ENCODE data around the gene PSMA1.

GRCh38 chr11:14455648-14456430 lies 64.3 kb downstream of the PSMA1 start:
- TF ChIP-seq JUND (IDR thresholded peaks at IDR 0.05; ENCODE audit: low read length): no peak
- no peak for TF ChIP-seq SIN3A (conservative IDR thresholded peaks at IDR 0.05 in 1 of 2, IDR thresholded peaks at IDR 0.05 in 1 of 2; ENCODE audit: low read depth in 1 of 2, low read length in 2 of 2)
- TF ChIP-seq CTCF (IDR thresholded peaks at IDR 0.05; ENCODE audit: control extremely low read depth in 1 of 3, insufficient read depth in 1 of 3, low read depth in 1 of 3, low read length in 3 of 3): no peak
- no peak for TF ChIP-seq TAF1 (IDR thresholded peaks at IDR 0.05; ENCODE audit: low read depth, low read length)
- no peak for TF ChIP-seq POLR2AphosphoS5 (IDR thresholded peaks at IDR 0.05; ENCODE audit: low read depth, low read length)
- TF ChIP-seq MAX (IDR thresholded peaks at IDR 0.05): no peak
- TF ChIP-seq CREB1 (IDR thresholded peaks at IDR 0.05): no peak
- TF ChIP-seq NRF1 (IDR thresholded peaks at IDR 0.05; ENCODE audit: low read depth, low read length): no peak
- TF ChIP-seq EZH2 (IDR thresholded peaks at IDR 0.05; ENCODE audit: low read depth, low read length, severe bottlenecking): no peak
- TF ChIP-seq SP2 (IDR thresholded peaks at IDR 0.05; ENCODE audit: low read length): no peak
- TF ChIP-seq POLR2A (IDR thresholded peaks at IDR 0.05; ENCODE audit: control extremely low read depth in 1 of 2, low read depth in 2 of 2, low read length in 2 of 2): no peak
- no peak for TF ChIP-seq USF2 (IDR thresholded peaks at IDR 0.05; ENCODE audit: low read length)

Data from H1 (cell line).